DOHH2 (cell line): ENCODE results near the gene QSOX2.

Experiments used
- H3F3A ChIP-seq: fragments of 200-600 bp; sonication (generic), shearing (Covaris generic); 2 replicates; pipeline ENCODE4 v1.6.0; 2016; ENCODE audit warnings: antibody characterized with exemption, mild to moderate bottlenecking; ENCODE audit not compliant: control insufficient read depth, insufficient read depth
- H3K27ac ChIP-seq: fragments of 200-600 bp; sonication (generic); 2 replicates; pipeline ENCODE4 v1.5.1; 2014; ENCODE audit warnings: low read depth, mild to moderate bottlenecking, low read length, moderate library complexity
- H3K27me3 ChIP-seq: fragments of 200-600 bp; sonication (generic); 2 replicates; pipeline ENCODE4 v1.6.1; 2014; ENCODE audit warnings: mild to moderate bottlenecking, low read length, mixed read lengths; ENCODE audit not compliant: control insufficient read depth
- H3K36me3 ChIP-seq: fragments of 200-600 bp; sonication (generic); 2 replicates; pipeline ENCODE4 v1.6.1; 2014; ENCODE audit warnings: mild to moderate bottlenecking, low read length, moderate library complexity, mixed read lengths; ENCODE audit not compliant: control insufficient read depth
- H3K4me1 ChIP-seq: fragments of 200-600 bp; sonication (generic); 2 replicates; pipeline ENCODE4 v1.6.1; 2014; ENCODE audit warnings: mild to moderate bottlenecking, low read length, mixed read lengths; ENCODE audit not compliant: control insufficient read depth
- H3K4me2 ChIP-seq: fragments of 200-600 bp; sonication (generic); 2 replicates; pipeline ENCODE4 v1.6.0; 2014; ENCODE audit warnings: mild to moderate bottlenecking, low read length, moderate library complexity
- H3K4me3 ChIP-seq: fragments of 200-600 bp; sonication (generic); 2 replicates; pipeline ENCODE4 v1.5.1; 2014; ENCODE audit warnings: mild to moderate bottlenecking, low read length, mixed read lengths
- H3K79me2 ChIP-seq: fragments of 200-600 bp; sonication (generic); 2 replicates; pipeline ENCODE4 v1.6.1; 2014; ENCODE audit warnings: mild to moderate bottlenecking, low read length, mixed read lengths; ENCODE audit not compliant: control insufficient read depth
- H3K9me2 ChIP-seq: fragments of 200-600 bp; sonication (generic); replicated peaks from 2 replicates; pipeline ENCODE4 v1.6.1; 2014; ENCODE audit warnings: mild to moderate bottlenecking, low read length, mixed read lengths; ENCODE audit not compliant: control insufficient read depth
- H3K9me3 ChIP-seq: fragments of 200-600 bp; sonication (generic); 2 replicates; pipeline ENCODE4 v1.6.1; 2014; ENCODE audit warnings: antibody characterized with exemption, low read length, mixed read lengths; ENCODE audit not compliant: control insufficient read depth, insufficient read depth
- H4K20me1 ChIP-seq: fragments of 200-600 bp; sonication (generic); 2 replicates; pipeline ENCODE4 v1.6.0; 2014; ENCODE audit warnings: low read depth, mild to moderate bottlenecking, antibody characterized with exemption, low read length, moderate library complexity; ENCODE audit not compliant: control insufficient read depth, insufficient read depth
- CTCF ChIP-seq: fragments of 200-600 bp; sonication (generic); IDR thresholded peaks from one replicate; pipeline ENCODE4 v1.5.1; 2014; ENCODE audit warnings: antibody characterized with exemption, mild to moderate bottlenecking, low read depth, low read length; ENCODE audit not compliant: poor library complexity, severe bottlenecking
- EZH2phosphoT487 ChIP-seq: fragments of 200-600 bp; sonication (generic); IDR thresholded peaks from 2 replicates; pipeline ENCODE4 v1.6.1; 2017; ENCODE audit warnings: borderline replicate concordance, mild to moderate bottlenecking, antibody characterized with exemption, low read length, moderate library complexity, mixed read lengths

The QSOX2 gene

DNA sequence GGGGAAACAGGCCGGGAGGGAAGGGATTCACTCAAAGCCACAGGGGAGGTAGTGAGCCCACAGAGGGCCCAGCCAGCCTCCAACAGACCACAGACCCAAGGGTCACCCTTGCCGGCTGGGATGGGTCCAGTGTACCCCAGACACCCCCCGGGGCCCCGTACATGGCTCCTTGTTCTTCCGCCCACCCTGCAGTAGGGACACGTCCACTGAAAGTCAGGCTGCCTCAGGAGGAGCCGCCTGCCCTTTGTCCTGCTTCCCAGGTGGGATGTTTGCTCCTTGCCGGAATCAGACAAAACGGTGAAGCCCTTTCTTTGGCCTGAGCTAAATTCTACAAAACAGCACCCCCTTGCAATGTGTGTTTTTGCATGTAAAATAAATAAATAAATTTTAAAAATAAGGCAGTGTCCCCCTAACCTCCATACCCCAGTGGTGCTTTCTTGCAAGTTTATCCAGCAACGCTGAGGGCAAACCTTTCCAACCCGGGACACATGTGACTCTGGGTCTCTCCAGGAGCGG is 66.5 kb downstream of the QSOX2 start:
- Histone ChIP-seq H3F3A (no peaks in the 10 kb centered on the region), H3K9me2 (no peaks in the 10 kb centered on the region), H3K79me2 (no peaks in the 10 kb centered on the region), H3K4me1 (no peaks in the 10 kb centered on the region), H3K36me3 (no peaks in the 10 kb centered on the region), H3K9me3 (no peaks in the 10 kb centered on the region), H3K4me3 (no peak overlapping the region), H3K27ac (no peak overlapping the region), H3K4me2 (no peak overlapping the region), H3K27me3 (peaks cover 4% of the 10 kb centered on the region; the same call in 1 of the 2 replicates), H4K20me1 (no peaks in the 10 kb centered on the region)
- no peak for TF ChIP-seq EZH2phosphoT487
- no peak for TF ChIP-seq CTCF

GRCh38 chr9:136178773-136179075 is 66.9 kb downstream of the QSOX2 start:
- no peak overlapping the region for H3K4me3 ChIP-seq
- no peak overlapping the region for H3K4me2 ChIP-seq
- no peaks in the 10 kb centered on the region for H3K4me1 ChIP-seq
- H3K79me2 ChIP-seq: no peaks in the 10 kb centered on the region
- H3K27ac ChIP-seq: no peak overlapping the region
- H3F3A ChIP-seq: no peaks in the 10 kb centered on the region
- TF ChIP-seq EZH2phosphoT487 (no peak), CTCF (no peak)
- no peaks in the 10 kb centered on the region for H4K20me1 ChIP-seq
- no peaks in the 10 kb centered on the region for H3K36me3 ChIP-seq
- no peaks in the 10 kb centered on the region for H3K9me3 ChIP-seq
- H3K27me3 ChIP-seq: peaks cover 4% of the 10 kb centered on the region; the same call in 1 of the 2 replicates
- H3K9me2 ChIP-seq: no peaks in the 10 kb centered on the region

GRCh38 chr9:136178061-136178772 is 67.4 kb downstream of the QSOX2 start:
- no peak overlapping the region for H3K27ac ChIP-seq
- no peaks in the 10 kb centered on the region for H3F3A ChIP-seq
- H3K4me2 ChIP-seq: no peak overlapping the region
- no peaks in the 10 kb centered on the region for H3K36me3 ChIP-seq
- H3K4me1 ChIP-seq: no peaks in the 10 kb centered on the region
- peaks cover 4% of the 10 kb centered on the region; the same call in 1 of the 2 replicates for H3K27me3 ChIP-seq
- H3K4me3 ChIP-seq: no peak overlapping the region
- H4K20me1 ChIP-seq: no peaks in the 10 kb centered on the region
- TF ChIP-seq EZH2phosphoT487 (no peak), CTCF (no peak)
- H3K79me2 ChIP-seq: no peaks in the 10 kb centered on the region
- H3K9me3 ChIP-seq: no peaks in the 10 kb centered on the region
- H3K9me2 ChIP-seq: no peaks in the 10 kb centered on the region
